Left ventricle myocardium inferior (tissue), 1 donor: Measurements from ENCODE around the gene TULP4. TPM values are rescaled to one million over a fixed set of nuclear protein-coding genes. Genes with fewer than 3 reads are reported as not detected.
"Not testable (repeated sequence)": the region's sequence is repeated elsewhere in the genome, so short reads cannot be mapped to it uniquely, and the experiment has no call there.

ENCODE experiments used
- DNase-seq: peaks from one replicate; pipeline ENCODE4 v3.0.0-alpha.2; 2020
- H3K27ac ChIP-seq: fragments of 200-600 bp; replicated peaks from 2 replicates; pipeline ENCODE4 v1.8.0; 2021
- H3K27me3 ChIP-seq: fragments of 200-600 bp; 2 replicates; pipeline ENCODE4 v1.8.0; 2021; ENCODE audit warnings: low read depth
- H3K36me3 ChIP-seq: fragments of 200-600 bp; 2 replicates; pipeline ENCODE4 v1.8.0; 2021
- H3K4me1 ChIP-seq: fragments of 200-600 bp; 2 replicates; pipeline ENCODE4 v1.8.0; 2021
- H3K4me3 ChIP-seq: fragments of 200-600 bp; 2 replicates; pipeline ENCODE4 v1.8.0; 2021; ENCODE audit warnings: mild to moderate bottlenecking, moderate library complexity
- H3K9me3 ChIP-seq: fragments of 200-600 bp; replicated peaks from 2 replicates; pipeline ENCODE4 v1.8.0; 2021
- intact Hi-C: fragments of 100-400 bp; cut with micrococcal nuclease; formaldehyde crosslinking; loops from one replicate; pipeline ENCODE4 v1.11.0; 2022
- total RNA-seq: library from RNA; stranded (reverse); fragmentation: NEBNext Ultra II Directional; extraction: Animal tissue kit (Norgen Biotek cat#: 25700); gene quantifications from one replicate; pipeline ENCODE4 v1.2.1, GENCODE V29; 2021
- TF ChIP-seq, protein P1 (sequence below): fragments of 200-600 bp; IDR thresholded peaks from 2 replicates; pipeline ENCODE4 v1.8.0; 2021; ENCODE audit warnings: antibody characterized with exemption, mild to moderate bottlenecking, borderline replicate concordance
- donor health status: DM: no; HTN: yes; CAD: no; lungs with severe emphysema.

TULP4 gene
- total RNA-seq, 1 donor from 2014 or later: 111 TPM

GRCh38 chr6:158287047-158287446 is 25.2 kb upstream of the TULP4 start:
- DNase-seq: no peak
- TF ChIP-seq, protein P1, sequence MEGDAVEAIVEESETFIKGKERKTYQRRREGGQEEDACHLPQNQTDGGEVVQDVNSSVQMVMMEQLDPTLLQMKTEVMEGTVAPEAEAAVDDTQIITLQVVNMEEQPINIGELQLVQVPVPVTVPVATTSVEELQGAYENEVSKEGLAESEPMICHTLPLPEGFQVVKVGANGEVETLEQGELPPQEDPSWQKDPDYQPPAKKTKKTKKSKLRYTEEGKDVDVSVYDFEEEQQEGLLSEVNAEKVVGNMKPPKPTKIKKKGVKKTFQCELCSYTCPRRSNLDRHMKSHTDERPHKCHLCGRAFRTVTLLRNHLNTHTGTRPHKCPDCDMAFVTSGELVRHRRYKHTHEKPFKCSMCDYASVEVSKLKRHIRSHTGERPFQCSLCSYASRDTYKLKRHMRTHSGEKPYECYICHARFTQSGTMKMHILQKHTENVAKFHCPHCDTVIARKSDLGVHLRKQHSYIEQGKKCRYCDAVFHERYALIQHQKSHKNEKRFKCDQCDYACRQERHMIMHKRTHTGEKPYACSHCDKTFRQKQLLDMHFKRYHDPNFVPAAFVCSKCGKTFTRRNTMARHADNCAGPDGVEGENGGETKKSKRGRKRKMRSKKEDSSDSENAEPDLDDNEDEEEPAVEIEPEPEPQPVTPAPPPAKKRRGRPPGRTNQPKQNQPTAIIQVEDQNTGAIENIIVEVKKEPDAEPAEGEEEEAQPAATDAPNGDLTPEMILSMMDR: no peak
- Histone ChIP-seq H3K4me3 (no peak overlapping the region), H3K27ac (no peak overlapping the region), H3K27me3 (no peaks in the 10 kb centered on the region), H3K36me3 (no peaks in the 10 kb centered on the region), H3K9me3 (no peaks in the 10 kb centered on the region), H3K4me1 (peaks cover 45% of the 10 kb centered on the region)
- intact Hi-C loops: no loop called here

- TF ChIP-seq, protein P1: no peak
Observed at GRCh38 chr6:158290040-158290439, 22.2 kb upstream of the TULP4 start.

GRCh38 chr6:158290659-158291058 is 21.6 kb upstream of the TULP4 start:
- intact Hi-C loops: no loop called here
- no peak for DNase-seq
- TF ChIP-seq, protein P1: no peak
- Histone ChIP-seq H3K4me3 (no peak overlapping the region), H3K27ac (no peak overlapping the region), H3K9me3 (peaks cover 3% of the 10 kb centered on the region), H3K36me3 (peaks cover under 1% of the 10 kb centered on the region), H3K27me3 (no peaks in the 10 kb centered on the region), H3K4me1 (peaks cover 15% of the 10 kb centered on the region)

More at GRCh38 chr6:158290040-158290439, 22.2 kb upstream of the TULP4 start:
- Histone ChIP-seq H3K27ac (no peak overlapping the region), H3K4me3 (no peak overlapping the region), H3K27me3 (no peaks in the 10 kb centered on the region), H3K4me1 (peaks cover 22% of the 10 kb centered on the region), H3K9me3 (no peaks in the 10 kb centered on the region), H3K36me3 (no peaks in the 10 kb centered on the region)
- intact Hi-C loops: no loop called here
- no peak for DNase-seq

DNA sequence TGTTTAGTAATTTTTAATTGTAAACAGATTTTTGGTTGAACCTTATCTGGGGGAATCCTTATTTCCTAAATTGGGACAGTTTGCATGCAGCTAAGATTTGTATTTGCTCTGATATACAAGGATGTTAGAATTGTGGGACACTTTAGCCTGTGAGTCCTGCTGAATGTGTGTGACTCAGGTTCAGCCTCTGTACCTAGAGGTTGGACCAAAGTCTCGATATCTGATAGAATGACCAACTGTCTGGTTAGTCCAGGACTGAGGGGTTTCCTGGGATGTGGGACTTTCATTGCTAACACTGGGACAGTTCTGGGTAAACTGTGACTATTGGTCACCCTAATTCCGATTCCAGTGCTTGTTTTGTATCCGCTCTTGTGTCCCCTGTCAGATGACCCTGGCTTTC is 20.2 kb upstream of the TULP4 start:
- H3K36me3 ChIP-seq: peaks cover 14% of the 10 kb centered on the region
- H3K27me3 ChIP-seq: no peaks in the 10 kb centered on the region
- TF ChIP-seq, protein P1: no peak
- H3K27ac ChIP-seq: no peak overlapping the region
- no peak overlapping the region for H3K4me3 ChIP-seq
- intact Hi-C loops: no loop called here
- H3K4me1 ChIP-seq: peaks cover 2% of the 10 kb centered on the region
- H3K9me3 ChIP-seq: peaks cover 17% of the 10 kb centered on the region
- DNase-seq: no peak

- Histone ChIP-seq H3K36me3 (peaks cover 23% of the 10 kb centered on the region), H3K4me3 (no peak overlapping the region), H3K4me1 (no peaks in the 10 kb centered on the region), H3K27me3 (no peaks in the 10 kb centered on the region), H3K9me3 (peaks cover 28% of the 10 kb centered on the region), H3K27ac (no peak overlapping the region)
- intact Hi-C loops: no loop called here
- DNase-seq: no peak
- TF ChIP-seq, protein P1: no peak
Observed at GRCh38 chr6:158293122-158293521, 19.1 kb upstream of the TULP4 start.

- H3K36me3 ChIP-seq: peaks cover 23% of the 10 kb centered on the region
- intact Hi-C loops, H3K27ac ChIP-seq: not testable (repeated sequence)
Observed at GRCh38 chr6:158295976-158296853, 16.1 kb upstream of the TULP4 start.

GRCh38 chr6:158296854-158297324 is 15.4 kb upstream of the TULP4 start:
- H3K9me3 ChIP-seq: peaks cover 33% of the 10 kb centered on the region
- peaks cover 23% of the 10 kb centered on the region for H3K36me3 ChIP-seq
- H3K4me1 ChIP-seq: peaks cover 10% of the 10 kb centered on the region
- DNase-seq, H3K27ac ChIP-seq, H3K27me3 ChIP-seq, intact Hi-C loops, H3K4me3 ChIP-seq: not testable (repeated sequence)

More at GRCh38 chr6:158295976-158296853, 16.1 kb upstream of the TULP4 start:
- H3K4me3 ChIP-seq, H3K27me3 ChIP-seq, DNase-seq: not testable (repeated sequence)
- H3K4me1 ChIP-seq: peaks cover 10% of the 10 kb centered on the region
- peaks cover 33% of the 10 kb centered on the region for H3K9me3 ChIP-seq

GRCh38 chr6:158297657-158298056 is 14.6 kb upstream of the TULP4 start:
- intact Hi-C loops, H3K4me3 ChIP-seq, DNase-seq, H3K27me3 ChIP-seq, H3K27ac ChIP-seq: not testable (repeated sequence)
- H3K4me1 ChIP-seq: peaks cover 10% of the 10 kb centered on the region
- H3K9me3 ChIP-seq: peaks cover 33% of the 10 kb centered on the region
- peaks cover 23% of the 10 kb centered on the region for H3K36me3 ChIP-seq
